NCI-H748 (cell line): Measurements from ENCODE around the gene GPX3.

Experiments
- DNase-seq: peaks from one replicate; lab custom pipeline; 2025; ENCODE audit not compliant: unreplicated experiment; lab: John Stamatoyannopoulos, UW

Gene GPX3

DNA sequence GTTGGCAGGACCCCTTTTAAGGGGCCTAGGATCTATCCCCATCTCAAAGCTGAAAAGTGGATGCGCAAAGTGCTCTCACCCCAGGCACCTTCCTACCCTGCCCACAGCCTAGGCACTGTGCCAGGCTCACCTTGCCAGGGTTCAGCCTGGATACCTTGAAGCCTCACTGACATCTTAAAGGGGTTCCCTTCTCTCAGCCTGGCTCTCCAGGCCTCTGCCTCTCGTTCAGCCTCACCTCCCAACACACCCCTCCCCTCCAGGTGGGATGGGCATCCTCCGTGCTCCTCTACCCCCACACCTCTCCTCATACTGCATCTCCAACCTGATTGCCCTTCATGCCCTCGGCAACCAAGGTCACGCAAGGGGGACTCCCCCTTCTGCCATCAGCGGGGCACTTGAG, 34.9 kb downstream of the GPX3 start:
- no peak for DNase-seq

DNA sequence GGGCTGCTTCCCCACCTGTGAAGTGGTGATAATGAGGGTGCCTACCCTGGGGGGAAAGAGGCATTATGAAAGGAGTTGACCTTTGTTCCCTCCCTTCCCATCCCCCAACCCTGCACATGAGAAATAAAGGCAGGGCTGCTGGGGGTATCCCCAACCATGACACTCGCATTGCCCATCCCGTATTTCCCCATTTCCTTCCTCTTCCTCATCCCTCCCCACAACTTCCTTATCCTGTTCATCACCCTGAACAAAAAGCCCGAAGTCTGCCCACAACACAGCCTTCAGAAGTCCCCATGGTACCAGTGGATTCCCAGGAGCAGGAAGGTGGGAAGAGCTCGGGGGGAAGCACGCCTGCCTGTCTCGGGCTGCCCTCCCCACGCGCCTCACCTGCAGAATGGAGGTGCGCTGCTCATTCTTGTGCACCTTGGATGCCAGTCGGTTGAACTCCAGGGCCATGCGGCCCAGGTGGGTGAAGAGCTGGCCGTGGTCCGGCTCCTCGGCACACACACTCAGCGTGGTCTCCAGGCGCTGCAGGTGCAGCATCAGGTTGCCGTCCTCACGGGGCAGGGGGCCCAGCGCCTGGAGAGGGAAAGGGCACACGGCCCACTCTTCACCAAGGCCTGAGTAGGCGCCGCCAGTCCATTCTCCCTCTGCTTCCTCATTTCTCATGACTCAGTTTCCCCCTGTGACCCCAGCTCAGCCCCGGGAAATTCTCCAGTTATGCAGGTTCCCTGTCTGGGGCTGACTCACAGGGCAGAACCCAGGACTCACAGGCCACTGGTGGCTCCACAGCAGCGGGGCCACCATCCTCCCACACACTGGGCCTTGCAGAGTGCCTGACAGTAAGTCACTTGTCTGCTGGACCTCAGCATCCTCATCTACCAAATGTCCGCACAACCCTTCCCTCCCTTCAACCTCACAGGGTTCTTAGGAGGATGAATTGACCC, 36.3 kb downstream of the GPX3 start:
- DNase-seq = no peak

DNA sequence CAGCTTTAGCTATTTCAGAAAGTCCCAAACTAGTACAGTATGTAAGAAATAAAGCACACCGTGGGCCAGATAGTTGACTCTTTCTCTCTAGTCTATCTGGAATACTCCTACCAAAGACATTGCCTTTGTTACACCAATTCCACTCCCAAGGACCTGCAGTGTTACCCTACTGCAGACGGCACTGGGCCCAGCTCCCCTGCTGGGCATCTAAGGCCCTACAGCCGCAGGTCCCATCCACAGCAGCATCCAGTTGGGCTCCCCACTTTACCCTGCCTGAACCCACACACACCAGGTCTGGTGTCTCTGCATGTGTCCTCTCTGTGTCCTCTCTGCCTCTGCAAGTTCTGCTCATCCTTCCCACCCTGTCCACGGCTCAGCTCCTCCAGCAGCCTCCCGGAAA, 37.9 kb downstream of the GPX3 start:
- no peak for DNase-seq

DNA sequence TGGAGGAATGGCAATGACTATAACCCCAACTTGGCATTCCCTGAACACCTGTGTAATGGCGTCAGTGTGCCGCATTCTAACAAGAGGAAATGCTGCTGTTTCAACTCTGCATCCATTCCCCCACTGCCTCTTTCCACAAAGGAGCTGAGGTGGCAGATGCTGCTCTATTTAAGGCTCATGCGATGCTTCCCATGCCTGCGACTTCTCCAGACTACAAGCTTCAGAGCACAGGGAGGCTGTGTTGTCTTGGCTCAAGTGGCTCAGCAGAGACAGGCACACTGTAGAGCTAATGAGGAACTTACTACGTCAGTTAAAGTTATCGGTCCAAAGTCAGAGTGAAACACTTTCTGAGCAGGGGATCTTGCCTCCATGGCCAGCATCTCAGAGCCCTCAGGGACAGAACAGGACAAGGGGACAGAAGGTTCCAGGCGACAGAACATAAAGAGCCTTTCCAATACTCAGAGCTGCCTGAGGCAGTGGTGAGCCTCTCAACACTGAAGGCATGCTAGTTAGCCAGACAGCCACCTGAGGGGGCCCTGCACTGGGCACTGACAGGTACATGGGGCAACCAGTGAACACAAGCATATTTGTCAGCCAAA, 38.6 kb downstream of the GPX3 start:
- DNase-seq = no peak

DNA sequence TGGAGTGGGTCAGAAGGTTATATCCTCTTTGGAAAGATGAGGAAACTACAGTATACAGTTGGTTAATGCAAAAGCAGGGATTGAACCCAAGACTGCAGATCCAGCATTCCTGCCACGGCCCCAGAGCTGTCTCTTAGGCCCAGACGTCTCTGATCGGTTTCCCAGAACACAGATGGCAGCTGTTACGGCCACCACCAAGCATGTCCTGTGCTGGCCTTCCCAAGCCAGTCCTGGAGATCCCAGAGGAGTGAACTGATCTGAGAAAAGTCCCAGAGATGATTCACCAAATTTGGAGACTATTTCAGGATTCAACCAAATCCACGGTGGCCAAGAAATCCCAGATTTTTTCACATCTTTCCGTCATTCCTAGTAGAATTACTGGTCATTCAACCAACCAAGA, 40.4 kb downstream of the GPX3 start:
- no peak for DNase-seq

DNA sequence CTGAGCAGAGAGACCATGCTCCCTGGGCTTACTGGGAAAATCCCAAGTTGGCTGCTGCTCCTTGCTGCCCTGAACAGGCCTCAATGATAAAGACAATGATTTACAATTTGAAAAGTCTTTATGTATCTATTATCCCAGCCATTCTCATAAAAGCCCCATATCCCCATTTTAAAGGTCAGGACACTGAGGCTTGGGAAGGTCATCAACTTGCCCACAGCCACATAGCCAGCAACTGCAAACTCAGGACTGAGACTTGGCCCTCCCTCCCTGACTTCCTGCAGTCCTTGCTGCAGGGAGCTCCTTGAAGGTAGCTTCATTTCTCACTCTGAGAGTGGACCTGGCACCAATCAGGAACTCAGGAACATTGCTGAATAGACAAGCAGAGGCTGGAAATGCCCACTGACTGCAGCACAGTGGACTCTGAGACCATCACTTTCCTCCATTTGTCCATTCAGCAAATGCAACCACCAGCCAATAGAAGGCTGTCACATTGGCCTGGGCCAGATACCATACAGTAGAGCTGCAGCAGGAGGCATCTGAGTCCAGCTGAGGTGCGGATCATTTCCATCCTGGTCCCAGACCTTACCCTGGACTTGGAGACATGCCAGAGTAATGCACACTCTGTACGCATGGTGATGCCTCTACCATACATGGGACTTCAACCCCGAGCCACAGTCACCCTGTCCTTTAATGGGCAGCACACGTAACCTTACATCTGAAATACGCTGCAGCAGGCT, 42.2 kb downstream of the GPX3 start:
- DNase-seq = no peak

DNA sequence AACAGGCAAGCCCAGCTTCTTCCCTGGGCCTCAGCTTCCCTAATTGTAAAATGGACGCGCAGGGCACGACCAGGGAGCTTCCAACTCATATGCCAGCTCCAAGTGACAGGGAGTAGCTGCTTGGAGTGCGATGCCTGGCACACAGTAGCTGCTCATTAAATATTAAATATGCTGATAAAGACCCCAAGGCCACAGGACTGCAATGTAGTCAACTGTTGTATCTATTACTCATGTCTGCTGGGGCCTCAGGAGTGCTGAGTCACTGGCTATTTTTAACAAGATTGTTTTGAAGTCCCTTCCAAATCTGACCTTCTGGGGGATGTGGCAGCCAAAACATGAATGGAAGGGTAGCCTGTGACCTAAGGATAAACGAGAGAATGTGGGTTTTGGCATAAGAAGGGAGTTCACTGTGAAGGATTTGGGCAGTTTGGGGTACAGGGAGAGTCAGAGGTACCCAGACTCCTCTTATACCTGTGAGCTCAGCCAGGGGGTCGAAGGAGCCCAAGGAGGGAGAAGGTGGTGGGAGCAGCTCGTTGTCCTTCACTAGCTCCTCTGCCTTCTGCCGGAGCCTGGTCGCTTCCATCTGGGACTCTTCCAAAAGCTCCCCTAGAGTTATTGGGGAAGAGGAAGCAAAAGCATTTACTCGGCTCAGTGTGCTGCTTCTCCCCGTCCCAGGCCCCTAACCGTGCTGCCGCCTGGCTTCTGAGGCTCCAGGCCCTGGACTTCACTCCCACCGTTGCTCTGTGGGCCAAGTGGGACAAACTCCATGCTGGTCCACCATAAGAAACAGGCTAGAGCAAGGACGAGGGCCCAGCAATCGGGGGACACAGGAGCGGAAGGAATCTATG, 43.0 kb downstream of the GPX3 start:
- DNase-seq = no peak

DNA sequence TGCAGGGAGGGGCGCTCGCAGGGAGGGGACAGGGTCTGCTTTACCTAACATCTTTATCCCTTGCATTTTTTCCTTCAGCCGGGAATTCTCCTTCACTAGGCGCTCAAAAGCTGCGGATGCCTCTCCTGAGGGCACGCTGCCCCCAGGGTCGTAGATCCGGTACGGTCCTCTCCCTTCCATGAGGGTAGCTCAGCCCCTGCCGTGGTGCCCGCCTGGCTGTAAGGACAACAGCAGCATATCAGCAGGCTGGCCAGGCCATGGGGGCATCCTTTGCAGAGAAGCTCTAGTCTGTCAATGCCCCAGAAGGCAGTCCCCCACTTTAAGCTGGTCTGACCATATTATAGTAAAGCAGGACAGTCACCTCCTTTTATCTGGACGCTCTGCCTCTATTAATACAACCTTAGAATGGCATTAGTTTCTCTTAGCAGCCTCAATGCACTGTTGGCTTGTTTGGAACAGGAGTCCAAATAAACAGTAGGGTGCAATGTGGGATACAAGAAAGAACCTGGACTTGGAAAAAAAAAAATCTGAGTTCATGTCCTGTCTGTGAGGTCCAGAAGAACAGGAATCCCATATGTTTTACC, 44.6 kb downstream of the GPX3 start:
- DNase-seq = no peak

DNA sequence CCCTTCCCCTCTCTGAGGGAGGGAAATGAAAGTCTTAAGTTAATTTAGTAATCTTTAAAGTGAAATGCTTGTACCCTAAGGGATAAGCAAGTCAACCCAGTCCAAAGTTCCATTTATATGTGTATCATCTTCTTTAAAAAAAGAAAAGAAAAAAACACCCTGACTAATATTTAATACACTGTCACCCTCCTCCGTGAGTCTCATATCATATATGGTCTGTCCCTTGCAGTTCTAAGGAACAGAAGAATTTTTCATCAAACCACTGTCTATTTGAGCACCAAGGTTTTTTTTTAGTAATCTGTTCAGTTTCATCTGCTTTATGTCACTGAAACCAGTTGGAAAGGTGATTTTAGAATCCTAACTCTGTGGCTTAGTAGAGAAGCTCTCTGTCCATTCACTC, 45.2 kb downstream of the GPX3 start:
- DNase-seq = no peak

DNA sequence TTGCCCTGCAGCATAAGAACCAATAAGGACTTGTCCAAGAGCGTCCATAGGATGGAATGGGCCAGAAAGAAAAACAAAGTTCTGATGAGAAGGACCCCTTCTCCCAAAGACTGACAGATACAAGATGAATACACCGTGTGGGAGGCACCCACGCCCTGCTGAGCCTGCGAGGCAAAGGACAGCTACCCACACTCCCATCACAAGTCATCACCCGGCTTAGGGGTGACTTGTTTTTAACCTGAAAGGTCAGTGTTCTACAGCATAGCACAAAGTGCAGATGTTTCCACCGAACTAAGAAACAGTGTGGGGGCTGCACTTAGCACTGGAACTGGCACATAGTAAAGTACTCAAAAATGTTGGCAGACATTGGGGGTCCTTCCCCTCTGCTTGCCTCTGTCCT, 46.5 kb downstream of the GPX3 start:
- DNase-seq = no peak

DNA sequence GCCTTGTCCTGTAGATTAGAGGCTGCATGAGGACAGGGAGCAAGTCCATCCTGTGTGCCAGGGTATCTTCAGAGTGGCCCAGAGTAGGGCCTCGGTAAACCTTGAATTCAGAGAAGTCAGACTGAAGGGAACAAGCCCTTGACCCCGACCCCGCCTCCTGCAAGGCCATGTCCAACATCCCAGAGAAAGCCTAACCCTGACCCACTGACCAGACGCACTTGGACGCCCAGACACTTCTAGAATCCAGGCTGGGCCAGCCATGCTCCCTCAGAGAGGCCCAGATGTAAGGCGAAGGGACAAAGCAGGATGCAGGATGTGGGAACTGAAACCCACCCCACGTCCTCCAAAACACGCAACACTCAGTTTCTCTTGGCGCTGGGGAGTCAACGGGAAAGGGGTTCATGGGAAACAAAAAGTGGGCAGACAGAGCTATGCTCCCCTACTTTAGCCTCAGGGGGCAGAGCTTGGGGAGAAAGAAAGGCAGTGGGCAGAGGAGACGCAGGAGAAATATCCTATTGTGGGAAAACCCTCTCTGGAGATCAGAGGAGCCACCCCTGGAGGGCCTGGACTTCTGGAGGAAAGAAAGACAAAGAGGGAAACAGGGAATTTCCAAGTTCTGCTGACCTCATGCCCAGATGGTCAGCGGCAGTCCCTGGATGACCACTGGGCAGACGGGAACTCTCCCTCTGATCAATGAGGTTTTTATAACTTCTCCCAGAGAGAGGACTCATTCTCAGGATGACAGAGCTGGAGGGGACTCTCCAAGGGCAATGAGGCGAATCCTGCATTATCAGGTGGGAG, 47.4 kb downstream of the GPX3 start:
- no peak for DNase-seq

DNA sequence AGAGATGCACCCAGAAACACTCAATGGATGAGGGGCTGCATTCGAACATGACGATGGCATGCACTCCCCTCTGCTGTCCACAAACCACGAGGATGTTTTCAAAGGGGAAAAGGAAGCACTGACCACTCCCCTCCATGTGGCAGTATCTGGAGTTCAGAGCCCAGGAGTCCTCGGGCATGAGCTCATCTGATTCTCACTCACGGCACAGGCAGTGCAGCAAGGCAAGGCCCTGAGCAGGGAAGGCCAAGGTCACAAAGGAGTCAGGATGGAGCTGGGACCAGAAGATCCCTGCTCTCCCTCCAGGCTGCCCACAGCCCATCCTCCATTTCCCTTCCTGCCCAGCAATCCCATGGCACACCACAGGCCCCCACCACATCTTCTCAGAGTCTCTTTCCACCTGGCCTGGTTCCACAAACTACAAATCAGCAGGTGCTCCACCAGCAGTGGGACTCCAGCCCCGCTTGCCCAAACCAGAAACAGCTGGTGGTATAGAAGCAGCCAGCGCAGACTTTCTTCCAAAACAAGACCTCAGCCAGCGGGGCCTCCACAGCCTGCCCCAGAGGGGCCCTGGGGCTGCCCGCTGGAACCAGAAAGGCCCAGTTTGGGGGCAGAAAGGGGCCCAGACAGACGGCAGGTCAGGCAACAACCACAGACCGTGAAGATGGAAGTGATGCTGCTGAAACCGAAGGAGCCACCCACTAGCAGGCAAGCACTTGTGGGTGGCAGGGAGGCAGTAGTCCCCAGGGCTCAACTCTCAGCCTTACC, 48.2 kb downstream of the GPX3 start:
- no peak for DNase-seq

DNA sequence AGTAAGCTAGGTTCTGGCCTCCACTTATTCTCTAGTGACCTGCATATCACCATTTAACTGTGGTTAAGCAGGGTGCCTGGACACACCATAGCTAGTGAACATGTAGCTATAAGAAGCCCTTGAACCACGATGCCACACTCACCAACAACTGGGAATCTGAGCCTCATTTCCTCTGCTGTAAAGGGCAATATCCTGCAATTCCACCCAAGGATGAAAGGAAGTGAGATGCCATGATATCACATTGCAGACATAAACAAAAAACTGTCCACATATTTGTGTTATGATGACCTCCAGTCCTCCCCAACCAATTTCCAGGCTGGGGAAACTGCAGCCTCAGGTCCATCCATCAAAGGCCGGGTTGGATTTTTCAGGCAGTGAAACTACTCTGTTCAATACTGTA, 50.1 kb downstream of the GPX3 start:
- DNase-seq = no peak

DNA sequence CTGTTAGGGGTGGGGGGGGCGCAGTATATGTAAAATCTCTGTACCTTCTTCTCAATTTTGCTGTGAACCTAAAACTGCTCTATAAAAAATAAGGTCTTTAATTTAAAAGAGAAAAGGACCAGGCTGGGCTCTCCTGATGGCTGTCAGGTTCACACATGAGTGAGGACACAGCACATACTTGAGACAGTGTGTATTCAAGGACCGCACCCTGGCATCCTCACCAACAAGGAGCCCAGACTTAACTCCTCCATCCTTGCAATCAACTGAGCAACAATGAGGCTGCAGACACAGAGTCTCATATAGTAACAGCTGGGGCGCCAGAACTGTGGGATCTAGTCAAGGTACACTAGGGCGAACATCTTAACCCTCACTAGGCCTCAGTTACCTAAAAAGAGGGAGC, 50.6 kb downstream of the GPX3 start:
- DNase-seq = no peak

DNA sequence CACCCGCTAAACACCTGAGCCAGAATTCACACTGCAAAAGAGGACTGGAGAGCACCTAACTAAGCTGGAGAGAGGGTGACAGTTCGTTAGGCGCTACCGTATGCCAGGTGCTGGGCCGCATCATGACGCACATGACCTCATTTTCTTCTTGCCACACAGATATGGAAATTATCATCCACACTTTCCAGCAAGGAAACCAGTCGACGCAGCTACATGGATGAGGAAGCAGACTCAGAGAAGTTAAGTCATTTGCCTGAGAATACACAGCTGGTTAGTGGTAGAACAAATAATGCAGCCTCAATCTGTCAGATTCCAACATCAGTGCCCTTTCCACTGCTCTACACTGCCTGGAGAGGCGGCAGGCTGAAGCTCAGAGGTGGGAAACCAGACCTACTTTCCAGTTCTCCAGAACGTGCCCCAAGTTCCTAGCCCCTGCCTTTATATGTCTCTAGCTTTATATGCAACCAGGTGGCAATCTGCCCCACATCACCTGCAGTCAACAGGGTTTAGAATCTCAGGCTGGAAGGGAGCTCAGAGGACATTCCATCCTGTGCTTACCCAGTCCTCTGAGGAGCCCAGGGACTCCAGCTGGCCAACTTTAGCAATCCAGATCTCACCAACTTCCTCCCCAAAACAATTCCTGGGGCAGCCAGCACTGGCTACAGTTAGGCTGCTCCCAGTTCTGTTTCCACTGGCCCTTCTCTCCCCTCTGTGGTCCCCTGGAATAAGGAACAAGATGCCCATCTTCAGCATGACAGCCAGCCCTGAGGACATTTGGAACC, 51.6 kb downstream of the GPX3 start:
- no peak for DNase-seq

DNA sequence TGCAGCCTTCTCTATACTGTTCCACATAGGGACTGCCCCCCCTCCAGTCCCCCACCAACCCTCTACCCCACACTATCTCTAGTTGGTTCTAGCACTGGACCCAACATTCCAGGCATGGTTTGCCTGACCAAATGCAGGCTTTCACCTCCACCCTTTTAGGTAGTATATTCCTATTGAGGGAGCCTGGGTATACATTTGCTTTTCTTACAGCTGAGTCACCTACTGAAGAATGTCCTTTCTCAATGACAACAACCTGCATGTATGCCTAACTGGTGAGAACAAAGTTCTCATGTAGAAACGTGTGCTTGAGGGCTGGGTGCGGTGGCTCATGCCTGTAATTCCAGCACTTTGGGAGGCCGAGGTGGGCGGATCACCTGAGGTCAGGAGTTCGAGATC, 52.2 kb downstream of the GPX3 start:
- no peak for DNase-seq

DNA sequence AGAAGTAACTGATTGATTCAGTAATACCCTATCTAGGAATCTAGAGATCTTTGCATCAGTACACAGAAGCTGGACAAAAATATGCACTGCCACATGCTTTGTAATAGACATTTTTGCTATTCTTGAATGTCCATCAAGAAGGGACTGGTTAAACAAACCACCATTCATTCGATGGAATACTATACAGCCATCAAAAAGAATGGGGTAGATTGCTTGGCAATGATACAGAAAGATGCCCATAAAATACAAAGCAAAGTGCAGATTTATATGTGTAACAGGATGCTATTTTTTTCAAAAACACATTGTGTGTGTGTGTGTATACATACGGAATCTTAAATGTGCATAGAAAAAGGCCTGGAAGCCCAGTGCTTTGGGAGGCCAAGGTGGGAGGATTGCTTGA, 52.9 kb downstream of the GPX3 start:
- DNase-seq = no peak

DNA sequence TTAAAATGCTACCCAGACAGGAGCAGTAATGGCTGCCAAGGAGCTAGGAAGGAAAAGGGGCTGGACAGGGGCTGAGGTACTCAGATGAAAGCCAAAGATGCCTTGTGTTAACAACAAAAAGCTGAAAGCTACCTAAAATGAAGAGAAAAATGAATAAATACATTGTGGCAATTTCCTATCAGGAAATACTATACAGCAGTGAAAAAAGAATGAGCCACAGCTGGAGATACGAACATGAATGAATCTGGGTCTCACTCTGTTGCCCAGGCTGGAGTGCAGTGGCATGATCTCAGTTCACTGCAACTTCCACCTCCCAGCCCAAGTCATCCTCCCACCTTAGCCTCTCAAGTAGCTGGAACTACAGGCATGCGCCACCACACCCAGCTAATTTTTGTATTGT, 54.2 kb downstream of the GPX3 start:
- no peak for DNase-seq
